Neural cell (in vitro differentiated cells): ENCODE data around the gene ATF7IP. TPM values are rescaled to one million over a fixed set of nuclear protein-coding genes. Genes with fewer than 3 reads are reported as not detected.

Experiments
- H2AFZ ChIP-seq: fragments of 200-600, 300-800 bp; sonication (generic), shearing (Covaris generic); 2 replicates; pipeline ENCODE4 v1.6.0; 2014; ENCODE audit warnings: low read depth, mild to moderate bottlenecking, antibody characterized with exemption, low read length, moderate library complexity
- H3F3A ChIP-seq: fragments of 200-600 bp; shearing (Covaris generic); 2 replicates; pipeline ENCODE4 v1.6.1; 2016; ENCODE audit warnings: mild to moderate bottlenecking, moderate library complexity, mixed read lengths, antibody characterized with exemption, low read length; ENCODE audit not compliant: insufficient read depth, poor library complexity, severe bottlenecking
- H3K27ac ChIP-seq: fragments of 200-600, 300-800 bp; sonication (generic), shearing (Covaris generic); 2 replicates; pipeline ENCODE4 v1.5.1; 2014; ENCODE audit warnings: mild to moderate bottlenecking, low read length, moderate library complexity
- H3K27me3 ChIP-seq: fragments of 300-800, 200-600 bp; sonication (generic), shearing (Covaris generic); 2 replicates; pipeline ENCODE4 v1.6.0; 2014; ENCODE audit warnings: mild to moderate bottlenecking, low read depth, low read length, moderate library complexity; ENCODE audit not compliant: insufficient read depth
- H3K36me3 ChIP-seq: fragments of 300-800, 200-600 bp; sonication (generic), shearing (Covaris generic); 2 replicates; pipeline ENCODE4 v1.5.1; 2014; ENCODE audit warnings: mild to moderate bottlenecking, antibody characterized with exemption, low read length, moderate library complexity; ENCODE audit not compliant: insufficient read depth
- H3K4me2 ChIP-seq: fragments of 300-800, 200-600 bp; sonication (generic), shearing (Covaris generic); 2 replicates; pipeline ENCODE4 v1.6.0; 2014; ENCODE audit warnings: mild to moderate bottlenecking, low read length
- H3K4me3 ChIP-seq: fragments of 300-800, 200-600 bp; sonication (generic), shearing (Covaris generic); 2 replicates; pipeline ENCODE4 v1.5.1; 2014; ENCODE audit warnings: mild to moderate bottlenecking, low read length, moderate library complexity
- H3K79me2 ChIP-seq: fragments of 200-600 bp; shearing (Covaris generic); replicated peaks from 2 replicates; pipeline ENCODE4 v1.6.0; 2014; ENCODE audit warnings: mild to moderate bottlenecking, low read length, moderate library complexity; ENCODE audit not compliant: insufficient read depth
- H3K9ac ChIP-seq: fragments of 300-800, 200-600 bp; sonication (generic), shearing (Covaris generic); 2 replicates; pipeline ENCODE4 v1.6.1; 2016; ENCODE audit warnings: mild to moderate bottlenecking, low read length, mixed read lengths
- H3K9me2 ChIP-seq: fragments of 200-600 bp; shearing (Covaris generic); 2 replicates; pipeline ENCODE4 v1.6.1; 2016; ENCODE audit warnings: mild to moderate bottlenecking, low read length, mixed read lengths; ENCODE audit not compliant: insufficient read depth
- H3K9me3 ChIP-seq: fragments of 200-600, 300-800 bp; sonication (generic), shearing (Covaris generic); 2 replicates; pipeline ENCODE4 v1.6.1; 2016; ENCODE audit warnings: mild to moderate bottlenecking, mixed run types, low read length, moderate library complexity, mixed read lengths
- H4K20me1 ChIP-seq: fragments of 200-600 bp; shearing (Covaris generic); 2 replicates; pipeline ENCODE4 v1.6.1; 2016; ENCODE audit warnings: mild to moderate bottlenecking, mixed run types; ENCODE audit not compliant: insufficient read depth
- CTCF ChIP-seq: fragments of 450-650 bp; IDR thresholded peaks from 2 replicates; pipeline ENCODE4 v1.5.1; 2014; ENCODE audit warnings: antibody characterized with exemption, mild to moderate bottlenecking, moderate library complexity; ENCODE audit not compliant: poor library complexity, severe bottlenecking
- EP300 ChIP-seq: fragments of 450-650 bp; conservative IDR thresholded peaks from 2 replicates; pipeline ENCODE4 v1.6.1; 2014; ENCODE audit warnings: antibody characterized with exemption, mild to moderate bottlenecking, moderate library complexity; ENCODE audit not compliant: poor library complexity, severe bottlenecking
- EZH2 ChIP-seq: fragments of 200-600, 300-800 bp; shearing (Covaris generic), sonication (generic); IDR thresholded peaks from 2 replicates; pipeline ENCODE4 v1.6.1; 2014; ENCODE audit warnings: antibody characterized with exemption, low read length, borderline replicate concordance, mild to moderate bottlenecking; ENCODE audit not compliant: insufficient read depth, poor library complexity, severe bottlenecking
- MXI1 ChIP-seq: fragments of 450-650 bp; conservative IDR thresholded peaks from 2 replicates; pipeline ENCODE4 v1.6.1; 2014; ENCODE audit warnings: antibody characterized with exemption, mild to moderate bottlenecking; ENCODE audit not compliant: poor library complexity, severe bottlenecking
- POLR2AphosphoS5 ChIP-seq: IDR thresholded peaks from 2 replicates; pipeline ENCODE4 v1.6.1; 2012
- RAD21 ChIP-seq: fragments of 450-650 bp; conservative IDR thresholded peaks from 2 replicates; pipeline ENCODE4 v1.6.1; 2014; ENCODE audit warnings: antibody characterized with exemption, mild to moderate bottlenecking, moderate library complexity
- SMC3 ChIP-seq: fragments of 450-650 bp; conservative IDR thresholded peaks from 2 replicates; pipeline ENCODE4 v1.6.1; 2014; ENCODE audit warnings: antibody characterized with exemption, mild to moderate bottlenecking, moderate library complexity; ENCODE audit not compliant: poor library complexity
- TAF1 ChIP-seq: IDR thresholded peaks from 2 replicates; pipeline ENCODE4 v1.6.1; 2012; ENCODE audit warnings: low read depth
- polyA plus RNA-seq: library from polyadenylated mRNA; depleted of rRNA; stranded (reverse); fragments of >200 nt; gene quantifications from 2 replicates; pipeline ENCODE4 v1.2.3, GENCODE V29; 2014
- TF ChIP-seq, protein P1 (sequence below): IDR thresholded peaks from 2 replicates; pipeline ENCODE4 v1.6.1; 2012; ENCODE audit warnings: borderline replicate concordance

The ATF7IP gene
- polyA plus RNA-seq, 1 donor from 2014 or later, result 34.8 TPM

GRCh38 chr12:14442221-14442881, 76.9 kb downstream of the ATF7IP start:
- Histone ChIP-seq H3K9ac (no peak overlapping the region), H3K4me2 (no peak overlapping the region), H4K20me1 (no peaks in the 10 kb centered on the region), H3K36me3 (peaks cover 13% of the 10 kb centered on the region), H3K27me3 (no peaks in the 10 kb centered on the region), H3K9me2 (no peaks in the 10 kb centered on the region), H3F3A (no peaks in the 10 kb centered on the region), H3K79me2 (peaks cover 20% of the 10 kb centered on the region), H2AFZ (no peak overlapping the region), H3K4me3 (no peak overlapping the region), H3K9me3 (no peaks in the 10 kb centered on the region), H3K27ac (no peak overlapping the region)
- no peak for TF ChIP-seq EP300
- TF ChIP-seq RAD21, result no peak
- no peak for TF ChIP-seq TAF1
- TF ChIP-seq, protein P1, sequence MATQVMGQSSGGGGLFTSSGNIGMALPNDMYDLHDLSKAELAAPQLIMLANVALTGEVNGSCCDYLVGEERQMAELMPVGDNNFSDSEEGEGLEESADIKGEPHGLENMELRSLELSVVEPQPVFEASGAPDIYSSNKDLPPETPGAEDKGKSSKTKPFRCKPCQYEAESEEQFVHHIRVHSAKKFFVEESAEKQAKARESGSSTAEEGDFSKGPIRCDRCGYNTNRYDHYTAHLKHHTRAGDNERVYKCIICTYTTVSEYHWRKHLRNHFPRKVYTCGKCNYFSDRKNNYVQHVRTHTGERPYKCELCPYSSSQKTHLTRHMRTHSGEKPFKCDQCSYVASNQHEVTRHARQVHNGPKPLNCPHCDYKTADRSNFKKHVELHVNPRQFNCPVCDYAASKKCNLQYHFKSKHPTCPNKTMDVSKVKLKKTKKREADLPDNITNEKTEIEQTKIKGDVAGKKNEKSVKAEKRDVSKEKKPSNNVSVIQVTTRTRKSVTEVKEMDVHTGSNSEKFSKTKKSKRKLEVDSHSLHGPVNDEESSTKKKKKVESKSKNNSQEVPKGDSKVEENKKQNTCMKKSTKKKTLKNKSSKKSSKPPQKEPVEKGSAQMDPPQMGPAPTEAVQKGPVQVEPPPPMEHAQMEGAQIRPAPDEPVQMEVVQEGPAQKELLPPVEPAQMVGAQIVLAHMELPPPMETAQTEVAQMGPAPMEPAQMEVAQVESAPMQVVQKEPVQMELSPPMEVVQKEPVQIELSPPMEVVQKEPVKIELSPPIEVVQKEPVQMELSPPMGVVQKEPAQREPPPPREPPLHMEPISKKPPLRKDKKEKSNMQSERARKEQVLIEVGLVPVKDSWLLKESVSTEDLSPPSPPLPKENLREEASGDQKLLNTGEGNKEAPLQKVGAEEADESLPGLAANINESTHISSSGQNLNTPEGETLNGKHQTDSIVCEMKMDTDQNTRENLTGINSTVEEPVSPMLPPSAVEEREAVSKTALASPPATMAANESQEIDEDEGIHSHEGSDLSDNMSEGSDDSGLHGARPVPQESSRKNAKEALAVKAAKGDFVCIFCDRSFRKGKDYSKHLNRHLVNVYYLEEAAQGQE, result no peak
- TF ChIP-seq MXI1, result no peak
- no peak for TF ChIP-seq EZH2
- TF ChIP-seq POLR2AphosphoS5, result no peak
- TF ChIP-seq SMC3, result no peak
- TF ChIP-seq CTCF, result no peak

- no peak overlapping the region for H2AFZ ChIP-seq
- H3K9me3 ChIP-seq, result no peaks in the 10 kb centered on the region
- H3K9me2 ChIP-seq, result no peaks in the 10 kb centered on the region
- no peaks in the 10 kb centered on the region for H4K20me1 ChIP-seq
- H3K27me3 ChIP-seq, result no peaks in the 10 kb centered on the region
- H3K79me2 ChIP-seq, result peaks cover 20% of the 10 kb centered on the region
- peaks cover 19% of the 10 kb centered on the region for H3K36me3 ChIP-seq
- H3K4me3 ChIP-seq, result no peak overlapping the region
- H3K9ac ChIP-seq, result no peak overlapping the region
- no peaks in the 10 kb centered on the region for H3F3A ChIP-seq
- TF ChIP-seq MXI1 (no peak), CTCF (no peak), TAF1 (no peak), SMC3 (no peak)
- TF ChIP-seq, protein P1, result no peak
- no peak overlapping the region for H3K27ac ChIP-seq
- H3K4me2 ChIP-seq, result no peak overlapping the region
Observed at GRCh38 chr12:14443531-14443930, 78.0 kb downstream of the ATF7IP start.
